ENCODE data around the gene MPDZ.
"Not testable (repeated sequence)": the region's sequence is repeated elsewhere in the genome, so short reads cannot be mapped to it uniquely, and the experiment has no call there.

MPDZ gene

DNA sequence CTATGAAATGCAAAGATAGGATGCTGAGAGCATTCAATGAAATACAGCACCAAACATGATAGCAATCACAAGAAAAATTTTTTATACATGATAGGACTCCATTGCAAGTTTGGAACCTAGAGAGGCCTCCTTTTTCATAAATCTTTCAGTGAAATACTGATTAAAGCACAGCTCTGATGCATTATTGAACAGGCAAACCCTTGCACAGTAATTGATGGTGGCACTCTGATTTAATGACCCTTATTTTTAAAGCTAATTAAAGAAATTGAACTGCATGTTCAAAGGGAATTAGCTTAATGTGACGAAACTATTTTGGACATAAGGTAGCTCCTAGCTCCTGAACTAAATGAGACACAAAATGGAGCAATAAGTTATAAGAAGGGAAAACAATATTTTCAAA lies 44.6 kb downstream of the MPDZ start:
- no peak for FAIRE-seq
- TF ChIP-seq, protein P1, sequence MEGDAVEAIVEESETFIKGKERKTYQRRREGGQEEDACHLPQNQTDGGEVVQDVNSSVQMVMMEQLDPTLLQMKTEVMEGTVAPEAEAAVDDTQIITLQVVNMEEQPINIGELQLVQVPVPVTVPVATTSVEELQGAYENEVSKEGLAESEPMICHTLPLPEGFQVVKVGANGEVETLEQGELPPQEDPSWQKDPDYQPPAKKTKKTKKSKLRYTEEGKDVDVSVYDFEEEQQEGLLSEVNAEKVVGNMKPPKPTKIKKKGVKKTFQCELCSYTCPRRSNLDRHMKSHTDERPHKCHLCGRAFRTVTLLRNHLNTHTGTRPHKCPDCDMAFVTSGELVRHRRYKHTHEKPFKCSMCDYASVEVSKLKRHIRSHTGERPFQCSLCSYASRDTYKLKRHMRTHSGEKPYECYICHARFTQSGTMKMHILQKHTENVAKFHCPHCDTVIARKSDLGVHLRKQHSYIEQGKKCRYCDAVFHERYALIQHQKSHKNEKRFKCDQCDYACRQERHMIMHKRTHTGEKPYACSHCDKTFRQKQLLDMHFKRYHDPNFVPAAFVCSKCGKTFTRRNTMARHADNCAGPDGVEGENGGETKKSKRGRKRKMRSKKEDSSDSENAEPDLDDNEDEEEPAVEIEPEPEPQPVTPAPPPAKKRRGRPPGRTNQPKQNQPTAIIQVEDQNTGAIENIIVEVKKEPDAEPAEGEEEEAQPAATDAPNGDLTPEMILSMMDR (IDR thresholded peaks at IDR 0.05; ENCODE audit: insufficient read depth, missing control alignments), result no peak
- no peak for DNase-seq (ENCODE audit: insufficient read length, low spot score)

DNA sequence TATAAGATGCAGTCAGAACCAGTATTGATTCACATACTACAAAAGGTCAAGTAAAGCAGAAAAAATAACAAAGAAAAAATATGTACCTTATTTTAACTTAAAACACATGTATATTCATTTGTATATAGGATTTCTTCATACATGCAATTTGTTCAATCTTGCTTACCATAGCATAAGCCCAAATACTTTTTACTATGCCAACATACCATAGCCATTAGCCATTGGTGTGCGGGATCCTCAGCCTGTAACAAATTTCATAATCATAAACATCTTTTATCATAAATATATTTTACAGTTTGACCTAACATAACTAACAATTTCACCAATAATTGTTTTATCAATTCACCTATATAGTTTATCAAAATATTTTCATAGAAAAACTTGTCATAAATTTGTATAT lies 51.1 kb downstream of the MPDZ start:
- DNase-seq (ENCODE audit: insufficient read length, low spot score), result no peak
- no peak for FAIRE-seq
- TF ChIP-seq, protein P1 (IDR thresholded peaks at IDR 0.05; ENCODE audit: insufficient read depth, missing control alignments), result no peak

DNA sequence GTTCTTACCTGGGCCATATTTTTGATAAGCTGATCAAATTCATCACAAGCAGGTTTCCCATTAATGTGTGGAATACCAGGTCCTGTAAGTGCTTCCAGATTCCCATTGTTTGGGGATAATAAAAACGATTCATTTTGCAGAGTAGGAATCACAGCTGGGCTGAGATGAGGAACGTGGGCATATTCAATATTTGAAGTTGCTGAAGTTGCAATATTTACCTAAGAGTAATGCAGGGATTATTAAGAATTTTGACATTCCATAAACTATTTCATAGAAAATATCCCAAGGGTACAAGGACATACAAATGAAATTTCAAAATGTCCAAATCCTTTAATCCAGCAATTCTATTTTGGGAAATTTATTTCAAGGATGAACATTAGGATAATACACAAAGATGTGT lies 55.1 kb downstream of the MPDZ start:
- no peak for FAIRE-seq
- TF ChIP-seq, protein P1 (IDR thresholded peaks at IDR 0.05; ENCODE audit: insufficient read depth, missing control alignments), result no peak

DNA sequence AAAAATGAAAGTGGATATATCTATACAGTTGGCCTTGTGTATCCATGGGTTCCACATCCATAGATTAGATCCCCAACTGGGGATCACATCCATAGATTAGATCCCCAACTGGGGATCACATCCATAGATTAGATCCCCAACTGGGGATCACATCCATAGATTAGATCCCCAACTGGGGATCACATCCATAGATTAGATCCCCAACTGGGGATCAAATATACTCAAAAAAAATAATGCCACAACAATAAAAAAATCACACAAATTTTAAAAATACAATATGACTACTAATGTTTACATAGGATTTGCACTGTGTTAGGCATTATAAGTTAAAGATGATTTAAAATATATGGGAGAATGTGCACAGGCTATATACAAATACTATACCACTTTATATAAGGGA lies 56.8 kb downstream of the MPDZ start:
- not testable (repeated sequence) for FAIRE-seq; DNase-seq (ENCODE audit: insufficient read length, low spot score)

More for the DNA sequence above, 55.1 kb downstream of the MPDZ start:
- DNase-seq (ENCODE audit: insufficient read length, low spot score), result no peak

- TF ChIP-seq, protein P1 (IDR thresholded peaks at IDR 0.05; ENCODE audit: insufficient read depth, missing control alignments), result no peak
- FAIRE-seq (no peak), DNase-seq (ENCODE audit: insufficient read length, low spot score) (no peak)
These were observed 57.8 kb downstream of the MPDZ start for GRCh38 chr9:13221741-13222140.

GRCh38 chr9:13220837-13221236 lies 58.7 kb downstream of the MPDZ start:
- FAIRE-seq, result no peak
- no peak for DNase-seq (ENCODE audit: insufficient read length, low spot score)
- TF ChIP-seq, protein P1 (IDR thresholded peaks at IDR 0.05; ENCODE audit: insufficient read depth, missing control alignments), result no peak

DNA sequence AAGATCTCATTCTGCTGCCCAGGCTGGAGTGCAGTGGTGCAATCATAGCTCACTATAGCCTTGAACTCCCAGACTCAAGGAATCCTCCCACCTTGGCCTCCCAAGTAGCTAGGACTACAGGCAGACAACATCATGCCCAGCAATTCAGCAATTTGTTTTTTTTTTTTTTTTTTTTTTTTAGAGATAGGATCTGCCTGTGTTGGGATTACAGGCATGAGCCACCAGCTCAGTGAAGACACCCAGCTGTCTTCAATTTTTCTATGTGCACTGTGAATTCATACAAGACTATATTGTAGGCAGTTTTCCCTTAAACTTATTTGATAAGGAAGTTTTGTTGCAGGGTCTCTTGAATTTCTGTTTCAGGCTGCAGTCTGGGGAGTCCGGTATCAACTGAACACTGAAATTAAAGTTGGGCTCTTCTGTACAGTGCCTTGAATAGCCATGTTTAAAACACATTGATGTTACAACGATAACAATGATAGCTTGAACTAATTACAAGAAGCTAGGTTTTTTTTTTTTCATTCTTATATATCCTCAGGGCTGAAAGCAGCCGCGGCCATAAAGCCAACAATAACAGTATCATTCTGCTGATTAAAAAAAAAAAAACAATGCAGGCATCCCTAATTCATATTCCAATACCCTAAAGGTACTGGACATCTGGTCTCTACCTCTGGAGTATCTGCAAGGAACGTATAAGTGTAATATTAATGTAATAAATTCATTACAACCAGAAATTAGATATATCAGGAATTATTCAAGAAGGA lies 63.5 kb downstream of the MPDZ start:
- TF ChIP-seq, protein P1 (IDR thresholded peaks at IDR 0.05; ENCODE audit: insufficient read depth, missing control alignments), result no peak
- DNase-seq (ENCODE audit: insufficient read length, low spot score), result no peak
- no peak for FAIRE-seq
